HG03280 (cell line): Measurements from ENCODE around the gene MKNK2.

Experiments
- ATAC-seq: cut with Tn5 transposase; IDR thresholded peaks from one replicate; pipeline ENCODE4 v1.9.1; 2021; ENCODE audit warnings: mild to moderate bottlenecking, moderate library complexity; ENCODE audit not compliant: unreplicated experiment

MKNK2 gene

GRCh38 chr19:2058570-2059421, 7.8 kb upstream of the MKNK2 start:
- no peak for ATAC-seq

- ATAC-seq: no peak
Measured at GRCh38 chr19:2057484-2058469, 6.7 kb upstream of the MKNK2 start.

GRCh38 chr19:2056837-2057192, 5.8 kb upstream of the MKNK2 start:
- ATAC-seq: no peak

- no peak for ATAC-seq
Measured at GRCh38 chr19:2055931-2056836, 5.1 kb upstream of the MKNK2 start.

- no peak for ATAC-seq
Measured at GRCh38 chr19:2054763-2055162, 3.7 kb upstream of the MKNK2 start.

- no peak for ATAC-seq
Measured at GRCh38 chr19:2053601-2054389, 2.8 kb upstream of the MKNK2 start.

- no peak for ATAC-seq
Measured at GRCh38 chr19:2051773-2052704, 995 bp upstream of the MKNK2 start.

- ATAC-seq: peak; percentile 7
Measured at GRCh38 chr19:2050349-2050990, 574 bp downstream of the MKNK2 start.

- peak; percentile 5 for ATAC-seq
Measured at GRCh38 chr19:2049741-2050348, 1.2 kb downstream of the MKNK2 start.

- ATAC-seq: no peak
Measured at GRCh38 chr19:2048959-2049740, 1.9 kb downstream of the MKNK2 start.

GRCh38 chr19:2048104-2048958, 2.7 kb downstream of the MKNK2 start:
- ATAC-seq: no peak

GRCh38 chr19:2047449-2048103, 3.5 kb downstream of the MKNK2 start:
- no peak for ATAC-seq

GRCh38 chr19:2047076-2047448, 4.0 kb downstream of the MKNK2 start:
- ATAC-seq: no peak

- ATAC-seq: no peak
Measured at GRCh38 chr19:2046046-2046907, 4.8 kb downstream of the MKNK2 start.

GRCh38 chr19:2045501-2046045, 5.5 kb downstream of the MKNK2 start:
- no peak for ATAC-seq
